GM12892 (cell line): ENCODE data around the gene MCM9.

Source experiments
- POLR2AphosphoS5 ChIP-seq: IDR thresholded peaks from 2 replicates; pipeline ENCODE4 v1.6.1; 2011; ENCODE audit warnings: low read depth, low read length, control low read depth
- TAF1 ChIP-seq: IDR thresholded peaks from 2 replicates; pipeline ENCODE4 v1.6.1; 2011; ENCODE audit warnings: low read depth, mild to moderate bottlenecking, control low read depth, low read length, borderline replicate concordance

GRCh38 chr6:118791499-118791898 is 143.5 kb downstream of the MCM9 start:
- no peak for TF ChIP-seq TAF1
- no peak for TF ChIP-seq POLR2AphosphoS5
